ENCODE results near the gene SAV1. TPM values are rescaled to one million over a fixed set of nuclear protein-coding genes. Genes with fewer than 3 reads are reported as not detected.

Gene SAV1
- 10 to 100 TPM; 17.0 to 29.0 (median 18.0) TPM for total RNA-seq
- long read RNA-seq, donor 1, transcript SAV1-201 (5 exons, 3,063 nt), result major isoform, 45 of 54 reads
- long read RNA-seq, donor 1, partial matches to known transcripts, result 7 of 54 reads
- long read RNA-seq, donor 1, other reads (novel, unspliced or antisense), result 2 of 54 reads
- long read RNA-seq, donor 2, result 0 reads

DNA sequence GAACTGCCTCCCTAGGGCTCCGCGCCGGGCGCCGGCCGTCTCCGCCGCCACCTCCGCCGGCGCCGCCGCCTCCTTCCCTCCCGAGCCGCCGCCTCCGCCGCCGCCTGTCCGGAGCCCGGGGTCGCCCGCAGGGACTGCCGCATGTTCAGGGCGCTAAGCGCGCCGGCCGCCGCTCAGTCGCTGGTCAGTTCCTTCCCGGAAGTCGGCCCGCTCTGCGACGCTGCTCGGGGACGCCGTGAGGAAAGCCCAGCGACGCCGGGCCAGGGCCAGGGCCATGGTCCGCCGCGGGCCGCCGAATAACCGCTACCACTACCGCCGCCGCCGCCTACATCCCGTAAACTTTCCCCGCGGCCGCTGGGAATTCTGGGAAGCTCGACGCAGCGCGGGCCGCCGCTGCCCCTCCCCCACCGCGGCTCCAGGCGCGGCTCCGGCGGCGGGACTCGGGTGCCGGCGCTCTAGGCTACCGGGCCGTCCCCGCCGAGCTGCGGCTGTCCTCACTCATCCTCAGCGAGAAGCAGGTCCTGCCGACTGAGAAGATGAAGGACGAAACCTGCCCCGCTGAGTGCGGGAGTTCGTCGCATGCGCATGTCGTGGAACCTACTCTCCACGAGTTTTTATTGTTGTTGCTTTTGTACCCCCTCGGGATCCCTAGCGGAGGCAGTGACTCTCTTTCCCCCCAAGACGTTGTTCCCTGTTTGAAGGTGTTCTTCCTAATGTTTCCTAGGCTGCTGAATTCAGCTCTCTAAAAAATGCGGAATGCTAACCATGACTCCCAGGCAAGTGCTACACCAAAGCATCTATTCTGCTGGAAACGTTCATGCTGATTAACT lies at the start of gene SAV1:
TSS of gene SAV1 (minus strand) at position 311 of the 830 bp plus-strand sequence. CDS start 339 bp downstream, outside the sequence.
- H3K4me3 ChIP-seq, result peak within 1 kb of the TSS; percentile 66
- no peaks in the 10 kb centered on the region for H3K36me3 ChIP-seq (ENCODE audit: low read depth)
- peak; percentile 83 to 91 (median 89) for DNase-seq
- no peaks in the 10 kb centered on the region for H3K9me3 ChIP-seq
- intact Hi-C loops (cut with DNase I, micrococcal nuclease), result no loop called here
- H3K4me1 ChIP-seq (ENCODE audit: low read depth), result no peaks in the 10 kb centered on the region
- TF ChIP-seq, protein P1, sequence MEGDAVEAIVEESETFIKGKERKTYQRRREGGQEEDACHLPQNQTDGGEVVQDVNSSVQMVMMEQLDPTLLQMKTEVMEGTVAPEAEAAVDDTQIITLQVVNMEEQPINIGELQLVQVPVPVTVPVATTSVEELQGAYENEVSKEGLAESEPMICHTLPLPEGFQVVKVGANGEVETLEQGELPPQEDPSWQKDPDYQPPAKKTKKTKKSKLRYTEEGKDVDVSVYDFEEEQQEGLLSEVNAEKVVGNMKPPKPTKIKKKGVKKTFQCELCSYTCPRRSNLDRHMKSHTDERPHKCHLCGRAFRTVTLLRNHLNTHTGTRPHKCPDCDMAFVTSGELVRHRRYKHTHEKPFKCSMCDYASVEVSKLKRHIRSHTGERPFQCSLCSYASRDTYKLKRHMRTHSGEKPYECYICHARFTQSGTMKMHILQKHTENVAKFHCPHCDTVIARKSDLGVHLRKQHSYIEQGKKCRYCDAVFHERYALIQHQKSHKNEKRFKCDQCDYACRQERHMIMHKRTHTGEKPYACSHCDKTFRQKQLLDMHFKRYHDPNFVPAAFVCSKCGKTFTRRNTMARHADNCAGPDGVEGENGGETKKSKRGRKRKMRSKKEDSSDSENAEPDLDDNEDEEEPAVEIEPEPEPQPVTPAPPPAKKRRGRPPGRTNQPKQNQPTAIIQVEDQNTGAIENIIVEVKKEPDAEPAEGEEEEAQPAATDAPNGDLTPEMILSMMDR (IDR thresholded peaks at IDR 0.05), result no peak
- ATAC-seq, result peak; percentile 95

DNA sequence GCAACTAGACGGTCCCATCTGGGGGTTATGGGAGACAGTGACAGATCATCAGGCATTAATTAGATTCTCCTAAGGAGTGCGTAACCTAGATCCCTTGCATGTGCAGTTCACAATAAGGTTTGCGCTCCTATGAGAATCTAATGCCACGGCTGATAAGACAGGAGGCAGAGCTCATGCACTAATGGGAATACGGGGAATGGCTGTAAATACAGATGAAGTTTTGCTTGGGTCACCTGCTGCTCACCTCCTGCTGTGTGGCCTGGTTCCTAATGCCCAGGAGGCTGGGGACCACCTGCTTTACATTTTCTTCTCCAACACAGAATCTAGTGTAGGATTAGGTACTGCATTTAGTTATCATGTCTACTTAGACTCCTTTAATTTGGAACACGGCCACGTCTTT lies 49.7 kb upstream of the SAV1 start:
- H3K9me3 ChIP-seq, result no peaks in the 10 kb centered on the region
- H3K36me3 ChIP-seq (ENCODE audit: low read depth), result no peaks in the 10 kb centered on the region
- TF ChIP-seq, protein P1 (IDR thresholded peaks at IDR 0.05), result no peak
- H3K4me3 ChIP-seq, result no peak overlapping the region
- no peaks in the 10 kb centered on the region for H3K4me1 ChIP-seq (ENCODE audit: low read depth)
- intact Hi-C loops (cut with DNase I, micrococcal nuclease), result no loop called here
- ATAC-seq, result no peak
- DNase-seq, result no peak

DNA sequence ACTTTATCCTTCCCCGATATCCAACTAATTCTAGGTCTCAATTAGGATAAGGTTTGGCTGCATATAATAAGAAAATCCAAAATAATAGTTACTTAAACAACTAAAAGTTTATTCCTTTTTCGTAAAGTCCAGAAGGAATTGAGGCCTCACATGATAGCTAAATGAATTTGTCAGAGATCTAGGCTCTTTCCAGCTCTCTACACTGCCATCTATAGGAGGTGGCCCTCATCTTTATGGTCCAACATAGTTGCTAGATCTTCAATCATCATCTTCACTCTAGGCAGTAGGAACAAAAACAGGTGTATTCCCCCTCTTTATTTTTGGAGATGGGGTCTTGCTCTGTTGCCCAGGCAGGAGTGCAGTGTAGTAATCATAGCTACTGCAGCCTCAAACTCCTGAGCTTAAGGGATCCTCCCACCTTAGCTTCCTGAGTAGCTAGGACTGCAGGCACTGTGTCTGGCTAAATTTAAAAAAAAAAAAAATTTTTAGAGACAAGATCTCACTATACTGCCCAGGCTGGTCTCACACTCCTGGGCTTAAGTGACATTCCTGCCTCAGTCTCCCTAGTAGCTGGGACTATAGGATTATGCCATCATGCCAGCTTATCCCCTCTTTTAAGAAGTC lies 46.5 kb upstream of the SAV1 start:
- ATAC-seq (peak; percentile 57), DNase-seq (peak in 1 of 3 donors; percentile 59)
- Histone ChIP-seq H3K36me3 (ENCODE audit: low read depth) (no peaks in the 10 kb centered on the region), H3K4me1 (ENCODE audit: low read depth) (no peaks in the 10 kb centered on the region), H3K4me3 (no peak overlapping the region), H3K9me3 (no peaks in the 10 kb centered on the region)
- TF ChIP-seq, protein P1 (IDR thresholded peaks at IDR 0.05), result no peak
- intact Hi-C loops (cut with DNase I, micrococcal nuclease), result no loop called here

DNA sequence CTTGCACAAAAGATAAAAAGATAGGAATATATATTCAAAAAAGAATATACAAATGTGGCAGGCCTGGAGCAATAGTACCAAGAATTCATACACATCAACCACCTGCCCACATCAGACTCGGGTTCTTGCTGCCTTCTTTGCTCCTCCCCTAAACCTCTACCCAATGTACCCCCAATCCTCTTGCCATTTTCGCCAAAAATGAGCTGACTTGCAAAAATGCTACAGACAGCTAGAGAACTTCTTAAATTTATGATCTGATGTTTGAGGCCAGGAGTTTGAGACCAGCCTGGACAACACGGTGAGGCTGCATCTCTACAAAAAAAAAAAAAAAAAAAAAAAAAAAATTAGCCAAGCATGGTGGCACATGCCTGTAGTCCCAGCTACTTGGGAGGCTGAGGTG lies 42.9 kb upstream of the SAV1 start:
- H3K4me3 ChIP-seq, result no peak overlapping the region
- H3K9me3 ChIP-seq, result no peaks in the 10 kb centered on the region
- ATAC-seq (no peak), DNase-seq (no peak)
- intact Hi-C loops (cut with DNase I, micrococcal nuclease), result no loop called here
- TF ChIP-seq, protein P1 (IDR thresholded peaks at IDR 0.05), result no peak
- H3K4me1 ChIP-seq (ENCODE audit: low read depth), result no peaks in the 10 kb centered on the region
- no peaks in the 10 kb centered on the region for H3K36me3 ChIP-seq (ENCODE audit: low read depth)

DNA sequence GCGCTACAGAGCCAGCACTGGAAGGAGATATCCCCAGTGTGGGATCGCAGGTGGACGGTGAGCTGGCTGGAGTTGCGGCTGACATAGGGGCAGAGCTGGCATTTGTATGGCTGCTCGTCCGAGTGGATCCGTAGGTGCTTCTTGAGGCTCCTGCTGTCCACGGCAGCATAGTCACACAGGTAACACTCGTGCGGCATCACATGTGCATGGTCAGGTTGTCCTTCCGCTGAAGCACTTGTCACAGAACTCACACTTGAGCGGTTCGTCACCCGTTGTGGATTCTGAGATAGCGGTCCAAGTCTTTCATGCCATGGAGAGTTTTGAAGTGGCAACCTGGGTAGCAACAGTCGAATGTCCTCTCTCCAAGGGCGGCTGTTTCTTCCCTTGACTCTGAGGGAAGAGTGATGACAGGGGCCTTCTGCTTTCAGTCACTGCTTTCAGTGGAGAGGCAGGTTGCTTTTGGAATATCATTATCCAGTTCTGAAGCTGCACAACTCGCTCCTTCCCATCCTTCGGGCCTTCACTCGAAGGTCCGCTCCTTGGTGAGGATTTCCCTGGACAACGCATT lies 37.0 kb upstream of the SAV1 start:
- TF ChIP-seq, protein P1 (IDR thresholded peaks at IDR 0.05), result no peak
- intact Hi-C loops (cut with DNase I, micrococcal nuclease), result no loop called here
- Histone ChIP-seq H3K4me1 (ENCODE audit: low read depth) (no peaks in the 10 kb centered on the region), H3K9me3 (no peaks in the 10 kb centered on the region), H3K4me3 (no peak overlapping the region), H3K36me3 (ENCODE audit: low read depth) (no peaks in the 10 kb centered on the region)
- DNase-seq, result no peak
- ATAC-seq, result no peak
